GM12801 (cell line): ENCODE data around the gene CLIC2.
"Not testable (repeated sequence)": the region's sequence is repeated elsewhere in the genome, so short reads cannot be mapped to it uniquely, and the experiment has no call there.

Source experiments
- CTCF ChIP-seq: IDR thresholded peaks from one replicate; pipeline ENCODE4 v1.5.1; 2011; ENCODE audit warnings: control low read depth; ENCODE audit not compliant: insufficient read length; ENCODE audit errors: extremely low read depth

CLIC2 gene

DNA sequence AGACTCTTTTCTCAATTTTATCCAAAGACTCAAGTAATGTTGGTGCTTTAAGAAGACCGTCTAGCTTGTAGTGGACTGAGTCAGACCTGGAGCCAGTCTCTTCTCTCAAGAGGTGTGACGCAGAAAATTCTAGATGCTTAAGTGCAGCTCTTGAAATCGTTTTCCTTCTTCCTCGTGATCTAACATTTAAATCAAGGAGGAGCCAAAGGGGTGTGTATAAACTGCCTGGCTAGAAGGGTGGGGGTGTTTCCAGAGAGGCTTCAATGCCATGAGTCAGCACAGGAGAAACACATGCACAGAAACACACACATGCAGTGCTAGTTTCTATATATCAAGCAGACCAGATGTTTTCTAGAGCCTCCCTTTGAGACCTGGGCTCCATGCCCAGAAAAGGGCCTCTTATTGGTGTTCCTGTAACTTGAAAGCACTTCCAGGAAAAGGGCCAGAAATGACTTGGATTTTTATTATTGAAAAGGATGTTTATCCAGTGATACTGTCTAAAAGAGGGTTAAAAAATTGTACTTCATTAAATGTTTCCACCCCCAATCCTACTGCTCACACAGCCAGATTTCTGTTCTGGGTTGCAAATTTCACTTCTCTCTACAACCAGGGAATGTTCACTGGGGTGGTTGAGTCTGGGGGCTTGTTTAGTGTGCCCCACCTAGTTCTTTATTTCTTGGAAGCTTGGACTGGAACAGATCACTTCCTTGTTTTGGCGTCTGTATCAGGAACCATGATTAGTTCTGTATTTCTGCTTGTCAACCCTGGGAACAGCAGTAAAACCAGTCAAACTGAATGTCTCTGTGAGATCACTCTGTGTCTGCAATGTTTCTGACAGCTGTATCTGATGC, at the start of gene CLIC2:
Gene CLIC2, minus strand, starts transcription at position 129 of the 851 bp plus-strand sequence. CDS start 187 bp downstream, outside the sequence.
- no peak for TF ChIP-seq CTCF

GRCh38 chrX:155381843-155382528, 47.6 kb upstream of the CLIC2 start, which contains the start of gene F8A2:
F8A2 (plus strand) TSS chrX:155382095; CDS start chrX:155382115, 20 bp downstream.
- not testable (repeated sequence) for TF ChIP-seq CTCF

- TF ChIP-seq CTCF: no peak
Observed at GRCh38 chrX:155333544-155334100, 792 bp downstream of the CLIC2 start.

GRCh38 chrX:155330992-155331391, 3.4 kb downstream of the CLIC2 start:
- TF ChIP-seq CTCF: no peak

DNA sequence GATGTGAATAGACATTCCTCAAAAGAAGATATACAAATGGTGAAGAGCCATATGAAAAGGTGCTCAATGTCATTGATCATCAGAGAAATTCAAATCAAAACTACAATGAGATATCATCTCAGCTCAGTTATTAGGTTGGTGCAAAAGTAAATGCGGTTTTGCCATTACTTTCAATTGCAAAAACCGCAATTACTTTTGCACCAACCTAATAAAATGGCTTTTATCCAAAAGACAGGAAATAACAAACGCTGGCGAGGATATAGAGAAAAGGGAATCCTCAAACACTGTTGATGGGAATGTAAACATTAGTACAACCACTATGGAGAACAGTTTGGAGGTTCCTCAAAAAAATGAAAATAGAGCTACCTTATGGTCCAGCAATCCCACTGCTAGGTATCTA, 5.1 kb downstream of the CLIC2 start:
- TF ChIP-seq CTCF: no peak

DNA sequence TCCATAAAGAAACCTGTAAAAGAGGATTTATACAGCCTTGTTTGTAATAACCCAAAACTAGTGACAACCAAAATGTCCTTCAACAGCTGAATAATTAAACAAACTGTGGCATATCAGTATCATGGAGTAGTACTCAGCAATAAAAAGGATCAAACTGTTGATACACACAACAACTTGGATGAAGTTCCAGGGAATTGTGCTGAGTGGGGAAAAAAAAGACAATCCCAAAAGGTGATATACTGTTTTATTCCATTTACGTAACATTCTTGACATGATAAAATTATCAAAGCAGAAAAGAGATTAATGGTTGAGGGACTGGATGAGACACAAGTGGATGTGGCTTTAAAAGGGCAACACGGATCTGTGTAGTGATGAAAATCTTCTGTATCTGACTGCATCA, 7.8 kb downstream of the CLIC2 start:
- TF ChIP-seq CTCF: no peak

GRCh38 chrX:155314260-155314659, 20.2 kb downstream of the CLIC2 start:
- no peak for TF ChIP-seq CTCF
